Hepatocyte (in vitro differentiated cells): Measurements from ENCODE around the gene UBXN7.

Experiments used
- EZH2 ChIP-seq: fragments of 200-600 bp; sonication (generic); IDR thresholded peaks from 2 replicates; pipeline ENCODE4 v1.6.1; 2016; ENCODE audit warnings: antibody characterized with exemption, mild to moderate bottlenecking, borderline replicate concordance
- EZH2phosphoT487 ChIP-seq: fragments of 200-600 bp; sonication (generic); IDR thresholded peaks from one replicate; pipeline ENCODE4 v1.6.1; 2018; ENCODE audit warnings: antibody characterized with exemption, mild to moderate bottlenecking, low read depth, moderate library complexity; ENCODE audit not compliant: unreplicated experiment, severe bottlenecking
- TF ChIP-seq, protein P1 (sequence below): fragments of 200-600 bp; sonication (generic); IDR thresholded peaks from 2 replicates; pipeline ENCODE4 v1.5.1; 2016; ENCODE audit warnings: antibody characterized with exemption, mild to moderate bottlenecking; ENCODE audit not compliant: poor library complexity

GRCh38 chr3:196326936-196327335 lies 105.3 kb downstream of the UBXN7 start:
- TF ChIP-seq, protein P1, sequence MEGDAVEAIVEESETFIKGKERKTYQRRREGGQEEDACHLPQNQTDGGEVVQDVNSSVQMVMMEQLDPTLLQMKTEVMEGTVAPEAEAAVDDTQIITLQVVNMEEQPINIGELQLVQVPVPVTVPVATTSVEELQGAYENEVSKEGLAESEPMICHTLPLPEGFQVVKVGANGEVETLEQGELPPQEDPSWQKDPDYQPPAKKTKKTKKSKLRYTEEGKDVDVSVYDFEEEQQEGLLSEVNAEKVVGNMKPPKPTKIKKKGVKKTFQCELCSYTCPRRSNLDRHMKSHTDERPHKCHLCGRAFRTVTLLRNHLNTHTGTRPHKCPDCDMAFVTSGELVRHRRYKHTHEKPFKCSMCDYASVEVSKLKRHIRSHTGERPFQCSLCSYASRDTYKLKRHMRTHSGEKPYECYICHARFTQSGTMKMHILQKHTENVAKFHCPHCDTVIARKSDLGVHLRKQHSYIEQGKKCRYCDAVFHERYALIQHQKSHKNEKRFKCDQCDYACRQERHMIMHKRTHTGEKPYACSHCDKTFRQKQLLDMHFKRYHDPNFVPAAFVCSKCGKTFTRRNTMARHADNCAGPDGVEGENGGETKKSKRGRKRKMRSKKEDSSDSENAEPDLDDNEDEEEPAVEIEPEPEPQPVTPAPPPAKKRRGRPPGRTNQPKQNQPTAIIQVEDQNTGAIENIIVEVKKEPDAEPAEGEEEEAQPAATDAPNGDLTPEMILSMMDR: no peak
- TF ChIP-seq EZH2 (no peak), EZH2phosphoT487 (no peak)
